HCT116 (cell line): ENCODE data around the gene CRK. TPM values are rescaled to one million over a fixed set of nuclear protein-coding genes. Genes with fewer than 3 reads are reported as not detected.

Experiments used
- ATAC-seq: fragments of 200-7000 bp; cut with Tn5 transposase; 2 replicates; pipeline ENCODE4 v1.9.1; 2020; ENCODE audit warnings: mild to moderate bottlenecking, moderate library complexity
- BruUV-seq: library from RNA; stranded (reverse); fragments of 400-500 nt; replicated peaks from 2 replicates; lab custom pipeline; 2021; lab: Mats Ljungman, UMichigan
- CTCF ChIA-PET: fragments of 300-600 bp; sonication (Branson Sonifier 250); formaldehyde crosslinking; loops from one replicate; lab custom pipeline; 2021; ENCODE audit warnings: antibody characterized with exemption; lab: Charles Lee
- POLR2A ChIA-PET: fragments of 300-600, 350-600 bp; sonication (Branson Sonifier 250); formaldehyde crosslinking; loops from one replicate; lab custom pipeline; 2021; ENCODE audit warnings: antibody characterized with exemption; lab: Charles Lee
- RAD21 ChIA-PET, 2 experiments: fragments of 300-600 bp; sonication (Branson Sonifier 250); formaldehyde crosslinking; loops; one replicate each; lab custom pipeline; 2023; ENCODE audit warnings: low total read pairs in 2 of 2; ENCODE audit not compliant: uncharacterized antibody in 2 of 2, unreplicated experiment in 2 of 2, low non-redundant PET in 1 of 2; lab: Charles Lee
- DNase-seq: peaks from one replicate; pipeline ENCODE4 v3.0.0-alpha.2; 2010; ENCODE audit warnings: low read depth, low spot score
- H2AFZ ChIP-seq: fragments of 200-600 bp; shearing (Covaris generic), sonication (generic); 2 replicates; pipeline ENCODE4 v1.6.1; 2017; ENCODE audit warnings: low read depth, mixed run types, mixed read lengths, antibody characterized with exemption, low read length; ENCODE audit not compliant: poor library complexity, severe bottlenecking
- H3K27ac ChIP-seq: 2 replicates; pipeline ENCODE4 v1.5.1; 2012; ENCODE audit warnings: low read depth, low read length
- H3K27me3 ChIP-seq: fragments of 200-600 bp; sonication (generic); 2 replicates; pipeline ENCODE4 v1.6.1; 2016; ENCODE audit warnings: mixed run types, low read length, mixed read lengths; ENCODE audit not compliant: insufficient read depth
- H3K36me3 ChIP-seq, 2 experiments: fragments of 200-500 bp in 1 of 2; fragments of 200-600 bp in 1 of 2; sonication (Bioruptor generic) in 1 of 2; sonication (generic) in 1 of 2; 2 replicates each; pipeline versions ENCODE4 v1.5.1 to v1.6.1; 2014 to 2016; ENCODE audit warnings: low read length in 2 of 2, inconsistent platforms in 1 of 2, mixed read lengths in 1 of 2, mixed run types in 1 of 2; ENCODE audit not compliant: insufficient read depth in 2 of 2, control insufficient read depth in 1 of 2
- H3K4me1 ChIP-seq, 2 experiments: fragments of 200-600 bp in 1 of 2; sonication (generic) in 1 of 2; 2 replicates each; pipeline versions ENCODE4 v1.5.1 to v1.6.1; 2012 to 2017; ENCODE audit warnings: low read length in 2 of 2, inconsistent platforms in 1 of 2, mild to moderate bottlenecking in 1 of 2, mixed read lengths in 1 of 2, mixed run types in 1 of 2, moderate library complexity in 1 of 2; ENCODE audit not compliant: insufficient read depth in 2 of 2, control insufficient read depth in 1 of 2
- H3K4me2 ChIP-seq: fragments of 200-600 bp; sonication (generic); 2 replicates; pipeline ENCODE4 v1.6.1; 2017; ENCODE audit warnings: mixed run types, low read length, mixed read lengths
- H3K4me3 ChIP-seq, 2 experiments: fragments of 200-600 bp in 1 of 2; sonication (generic) in 1 of 2; replicated peaks in 1 of 2; 2 replicates each; pipeline ENCODE4 v1.5.1; 2011 to 2016; ENCODE audit warnings: low read length in 2 of 2, control low read depth in 1 of 2, low read depth in 1 of 2, mild to moderate bottlenecking in 1 of 2, mixed read lengths in 1 of 2, mixed run types in 1 of 2
- H3K79me2 ChIP-seq: fragments of 200-600 bp; sonication (generic); 2 replicates; pipeline ENCODE4 v1.6.1; 2017; ENCODE audit warnings: mild to moderate bottlenecking, mixed run types, low read length, moderate library complexity, mixed read lengths; ENCODE audit not compliant: insufficient read depth
- H3K9ac ChIP-seq: fragments of 200-600 bp; sonication (generic); 2 replicates; pipeline ENCODE4 v1.6.1; 2016; ENCODE audit warnings: low read length, mixed read lengths
- H3K9me2 ChIP-seq: fragments of 200-600 bp; sonication (generic), shearing (Covaris generic); 2 replicates; pipeline ENCODE4 v1.6.1; 2017; ENCODE audit warnings: mixed run types, mild to moderate bottlenecking, moderate library complexity; ENCODE audit not compliant: insufficient read depth
- H3K9me3 ChIP-seq, 2 experiments: fragments of 200-500 bp in 1 of 2; fragments of 200-600 bp in 1 of 2; sonication (Bioruptor generic) in 1 of 2; sonication (generic) in 1 of 2; 2 replicates each; pipeline ENCODE4 v1.6.1; 2014 to 2017; ENCODE audit warnings: low read length in 2 of 2, mixed read lengths in 2 of 2, inconsistent platforms in 1 of 2, low read depth in 1 of 2, mild to moderate bottlenecking in 1 of 2, mixed run types in 1 of 2, moderate library complexity in 1 of 2; ENCODE audit not compliant: control insufficient read depth in 1 of 2, insufficient read depth in 1 of 2
- H4K20me1 ChIP-seq: fragments of 200-600 bp; sonication (generic), shearing (Covaris generic); 2 replicates; pipeline ENCODE4 v1.6.1; 2017; ENCODE audit warnings: mixed run types, mild to moderate bottlenecking, moderate library complexity; ENCODE audit not compliant: insufficient read depth
- ELF1 ChIP-seq: IDR thresholded peaks from 2 replicates; pipeline ENCODE4 v1.6.1; 2012; ENCODE audit warnings: low read depth, borderline replicate concordance
- EZH2phosphoT487 ChIP-seq: fragments of 200-600 bp; IDR thresholded peaks from 2 replicates; pipeline ENCODE4 v1.6.1; 2018; ENCODE audit warnings: antibody characterized with exemption, borderline replicate concordance
- MAX ChIP-seq: IDR thresholded peaks from 2 replicates; pipeline ENCODE4 v1.6.1; 2012
- POLR2A ChIP-seq: IDR thresholded peaks from 2 replicates; pipeline ENCODE4 v1.7.0; 2011; ENCODE audit warnings: borderline replicate concordance; ENCODE audit not compliant: insufficient read depth, insufficient read length; ENCODE audit errors: extremely low read depth
- POLR2AphosphoS5 ChIP-seq: IDR thresholded peaks from 2 replicates; pipeline ENCODE4 v1.6.1; 2011; ENCODE audit warnings: mild to moderate bottlenecking, low read depth, low read length, moderate library complexity
- RAD21 ChIP-seq: IDR thresholded peaks from 2 replicates; pipeline ENCODE4 v1.6.1; 2012; ENCODE audit warnings: low read depth, mild to moderate bottlenecking
- SIN3A ChIP-seq: IDR thresholded peaks from 2 replicates; pipeline ENCODE4 v1.6.1; 2012; ENCODE audit warnings: low read depth
- SP1 ChIP-seq: IDR thresholded peaks from 2 replicates; pipeline ENCODE4 v1.6.1; 2012; ENCODE audit warnings: low read depth
- ZFX ChIP-seq: fragments of 450-650 bp; IDR thresholded peaks from 2 replicates; pipeline ENCODE4 v1.6.1; 2017
- ZNF274 ChIP-seq: fragments of 200-500 bp; sonication (Bioruptor generic); IDR thresholded peaks from 2 replicates; pipeline ENCODE4 v1.6.1; 2014; ENCODE audit warnings: mild to moderate bottlenecking, low read depth, low read length, inconsistent platforms
- intact Hi-C: fragments of 100-400 bp; cut with micrococcal nuclease; formaldehyde crosslinking; loops from 2 replicates; pipeline ENCODE4 v1.10.0; 2022
- total RNA-seq: library from RNA; stranded (reverse); gene quantifications from one replicate; pipeline ENCODE4 v1.2.1, GENCODE V29; 2021; ENCODE audit not compliant: unreplicated experiment

The CRK gene
- total RNA-seq, 1 experiment from 2014 or later, result 55.5 TPM

- DNase-seq, result no peak
- no peaks in the 10 kb centered on the region for H4K20me1 ChIP-seq
- H3K36me3 ChIP-seq, result no peaks in the 10 kb centered on the region
- H2AFZ ChIP-seq, result no peak overlapping the region
- TF ChIP-seq POLR2A (peak; percentile 5), ELF1 (no peak), POLR2AphosphoS5 (peak; percentile 55), RAD21 (no peak), ZNF274 (no peak), EZH2phosphoT487 (no peak), SIN3A (peak; percentile 65; the same call in 1 of the 2 replicates), MAX (peak; percentile 32; the same call in 1 of the 2 replicates)
- H3K27me3 ChIP-seq, result no peaks in the 10 kb centered on the region
- peak; percentile 63 for ATAC-seq
- ChIA-PET POLR2A (no interaction called here), RAD21 (no interaction called here), CTCF (interaction anchor here (1.3 kb wide), 1 partner anchor 25 kb away, joined by 3 read pairs; no protein-coding TSS in a partner anchor)
- BruUV-seq, result no TSS peak
- peak overlapping the region; percentile 85 to 93 for H3K4me3 ChIP-seq
- H3K4me2 ChIP-seq, result peak overlapping the region; percentile 99
- H3K4me1 ChIP-seq, result peaks cover 21 to 63% of the 10 kb centered on the region in 2 experiments
- peak overlapping the region; percentile 95 for H3K9ac ChIP-seq
- H3K27ac ChIP-seq, result peak overlapping the region; percentile 99
- no peaks in the 10 kb centered on the region for H3K9me3 ChIP-seq
- peaks cover 35% of the 10 kb centered on the region for H3K79me2 ChIP-seq
- intact Hi-C loops, result loop anchor here (2.0 kb wide), 1 partner anchor 24 kb away; no protein-coding TSS in a partner anchor
- no peaks in the 10 kb centered on the region for H3K9me2 ChIP-seq
Measured at GRCh38 chr17:1490643-1491442, 34.8 kb upstream of the CRK start.

- no peak overlapping the region for H2AFZ ChIP-seq
- 0 out of 4 replicates have a peak, but pooled peaks cover 0 to 3% of the 10 kb centered on the region in 2 experiments for H3K36me3 ChIP-seq
- ChIA-PET POLR2A (interaction anchor here (2.0 to 2.5 kb wide), 2 partner anchors 26 to 28 kb away, joined by 9 to 14 read pairs; partner anchors contain the start of gene INPP5K), RAD21 (no interaction called here), CTCF (no interaction called here)
- H3K79me2 ChIP-seq, result peaks cover 49% of the 10 kb centered on the region
- H4K20me1 ChIP-seq, result no peaks in the 10 kb centered on the region
- no peak for DNase-seq
- H3K27ac ChIP-seq, result peak overlapping the region; percentile 99
- ATAC-seq, result no peak
- H3K9me3 ChIP-seq, result no peaks in the 10 kb centered on the region
- no TSS peak for BruUV-seq
- H3K4me3 ChIP-seq, result peak overlapping the region; percentile 70 to 71
- 0 out of 2 replicates have a peak, but pooled peaks have one; percentile 10 for TF ChIP-seq ZFX
- no peak for TF ChIP-seq SP1
- TF ChIP-seq POLR2A, result no peak
- H3K4me1 ChIP-seq, result peaks cover 27 to 76% of the 10 kb centered on the region in 2 experiments
- no peaks in the 10 kb centered on the region for H3K27me3 ChIP-seq
- peak overlapping the region; percentile 95 for H3K9ac ChIP-seq
- no peaks in the 10 kb centered on the region for H3K9me2 ChIP-seq
- H3K4me2 ChIP-seq, result peak overlapping the region; percentile 99
- intact Hi-C loops, result loop anchor here (10.0 kb wide), 1 partner anchor 146 kb away; no protein-coding TSS in a partner anchor
Measured at GRCh38 chr17:1488826-1489270, 32.8 kb upstream of the CRK start.
